Esophagus muscularis mucosa (tissue), 3 donors: ENCODE measurements around the gene CYTH3.

Experiments used
- CTCF ChIP-seq, 3 experiments: fragments of 200-600 bp in 2 of 3; fragments of 450-650 bp in 1 of 3; sonication (generic) in 2 of 3; IDR thresholded peaks; one replicate each; pipeline ENCODE4 v1.5.1; 2017 to 2019; ENCODE audit warnings: antibody characterized with exemption in 3 of 3, mild to moderate bottlenecking in 2 of 3, moderate library complexity in 1 of 3
- POLR2A ChIP-seq: fragments of 450-650 bp; IDR thresholded peaks from one replicate; pipeline ENCODE4 v1.6.1; 2017; ENCODE audit warnings: antibody characterized with exemption, moderate library complexity, mild to moderate bottlenecking, low read depth
- POLR2AphosphoS5 ChIP-seq, 2 donors: sonication (generic); formaldehyde crosslinking; IDR thresholded peaks; one replicate each; pipeline ENCODE4 v1.6.1; 2017; ENCODE audit warnings: antibody characterized with exemption in 2 of 2

DNA sequence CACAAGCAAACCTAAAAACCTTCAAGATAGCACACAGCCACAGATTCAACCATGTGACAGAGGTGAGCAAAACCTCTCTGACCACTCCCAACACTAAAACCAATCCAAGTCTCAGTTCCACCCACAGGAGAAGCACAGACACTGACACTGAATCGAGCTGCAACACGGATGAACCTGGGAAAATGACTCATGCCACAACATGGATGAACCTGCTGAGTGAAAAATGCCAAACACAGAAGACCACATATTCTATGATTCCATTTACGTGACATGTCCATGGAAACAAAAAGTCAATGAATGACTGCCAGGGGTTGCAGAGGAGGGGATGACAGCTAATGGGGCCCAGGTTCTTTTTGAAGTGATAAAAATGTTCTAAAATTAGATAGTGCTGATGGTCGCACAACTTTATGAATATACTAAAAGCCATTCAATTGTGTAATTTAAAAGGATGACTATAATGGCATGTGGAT, 22.0 kb downstream of the CYTH3 start:
- TF ChIP-seq POLR2A (no peak), CTCF (IDR thresholded peaks at IDR 0.05) (no peak), POLR2AphosphoS5 (IDR thresholded peaks at IDR 0.05) (no peak)
